Astrocyte (in vitro differentiated cells and primary cell): ENCODE results near the gene SMIM41. TPM values are rescaled to one million over a fixed set of nuclear protein-coding genes. Genes with fewer than 3 reads are reported as not detected.

Experiments used
- DNase-seq: peaks from one replicate; pipeline ENCODE4 v3.0.0-alpha.2; 2010; ENCODE audit warnings: low read depth
- FAIRE-seq: peaks from 2 replicates; lab custom pipeline; 2011; peaks lifted over from hg19 to GRCh38; lab: Jason Lieb, UNC
- H2AFZ ChIP-seq: 2 replicates; pipeline ENCODE4 v1.6.0; 2012; ENCODE audit warnings: low read depth, low read length, inconsistent platforms
- H3K27ac ChIP-seq: 2 replicates; pipeline ENCODE4 v1.5.1; 2011; ENCODE audit warnings: low read depth, low read length, inconsistent platforms
- H3K27me3 ChIP-seq: 2 replicates; pipeline ENCODE4 v1.6.0; 2011; ENCODE audit warnings: low read length, inconsistent platforms; ENCODE audit not compliant: insufficient read depth
- H3K36me3 ChIP-seq: 2 replicates; pipeline ENCODE4 v1.5.1; 2011; ENCODE audit warnings: low read length, inconsistent platforms; ENCODE audit not compliant: insufficient read depth
- H3K4me1 ChIP-seq: 2 replicates; pipeline ENCODE4 v1.5.1; 2011; ENCODE audit warnings: low read length, inconsistent platforms; ENCODE audit not compliant: insufficient read depth
- H3K4me2 ChIP-seq: 2 replicates; pipeline ENCODE4 v1.6.0; 2012; ENCODE audit warnings: low read length, inconsistent platforms
- H3K4me3 ChIP-seq: 2 replicates; pipeline ENCODE4 v1.5.1; 2011; ENCODE audit warnings: low read depth, mild to moderate bottlenecking, low read length, inconsistent platforms; ENCODE audit not compliant: insufficient read depth
- H3K79me2 ChIP-seq: 2 replicates; pipeline ENCODE4 v1.6.0; 2012; ENCODE audit warnings: mild to moderate bottlenecking, low read length, inconsistent platforms; ENCODE audit not compliant: insufficient read depth
- H3K9ac ChIP-seq: 2 replicates; pipeline ENCODE4 v1.6.0; 2012; ENCODE audit warnings: mild to moderate bottlenecking, low read length, inconsistent platforms
- H3K9me3 ChIP-seq: 2 replicates; pipeline ENCODE4 v1.5.1; 2012; ENCODE audit warnings: low read depth, mild to moderate bottlenecking, low read length, inconsistent platforms; ENCODE audit not compliant: insufficient read depth
- H4K20me1 ChIP-seq: 2 replicates; pipeline ENCODE4 v1.6.0; 2012; ENCODE audit warnings: low read length, inconsistent platforms; ENCODE audit not compliant: insufficient read depth
- H3K27ac Mint-ChIP-seq: one replicate; pipeline ENCODE4 v1.8.0; 2021; ENCODE audit warnings: mild to moderate bottlenecking, mixed read lengths; ENCODE audit not compliant: unreplicated experiment
- H3K27me3 Mint-ChIP-seq: one replicate; pipeline ENCODE4 v1.8.0; 2021; ENCODE audit warnings: low read depth, mixed read lengths; ENCODE audit not compliant: unreplicated experiment
- H3K36me3 Mint-ChIP-seq: one replicate; pipeline ENCODE4 v1.8.0; 2021; ENCODE audit warnings: low read depth, mixed read lengths; ENCODE audit not compliant: unreplicated experiment
- H3K4me1 Mint-ChIP-seq: one replicate; pipeline ENCODE4 v1.8.0; 2021; ENCODE audit warnings: low read depth, mixed read lengths; ENCODE audit not compliant: unreplicated experiment
- H3K4me3 Mint-ChIP-seq: one replicate; pipeline ENCODE4 v1.8.0; 2021; ENCODE audit warnings: mild to moderate bottlenecking, moderate library complexity, mixed read lengths; ENCODE audit not compliant: unreplicated experiment
- H3K9me3 Mint-ChIP-seq: one replicate; pipeline ENCODE4 v1.8.0; 2021; ENCODE audit warnings: mild to moderate bottlenecking, mixed read lengths; ENCODE audit not compliant: unreplicated experiment
- CTCF ChIP-seq: IDR thresholded peaks from 2 replicates; pipeline ENCODE4 v1.5.1; 2011; ENCODE audit warnings: low read depth, mild to moderate bottlenecking, inconsistent platforms, low read length, moderate library complexity; ENCODE audit not compliant: insufficient read depth
- EZH2 ChIP-seq: IDR thresholded peaks from 2 replicates; pipeline ENCODE4 v1.6.1; 2012; ENCODE audit warnings: mild to moderate bottlenecking, low read length, inconsistent platforms; ENCODE audit not compliant: insufficient read depth
- total RNA-seq: library from RNA; stranded (reverse); gene quantifications from 2 replicates; pipeline ENCODE4 v1.2.1, GENCODE V29; 2021

The SMIM41 gene
- total RNA-seq, 1 donor from 2014 or later, result 0.18 TPM

- no peaks in the 10 kb centered on the region for H4K20me1 ChIP-seq
- peaks cover 29% of the 10 kb centered on the region for H3K27me3 ChIP-seq
- Mint-ChIP-seq H3K27ac (no peak overlapping the region), H3K4me1 (no peaks in the 10 kb centered on the region), H3K36me3 (peaks cover 26% of the 10 kb centered on the region), H3K27me3 (peaks cover 66% of the 10 kb centered on the region), H3K9me3 (peaks cover 4% of the 10 kb centered on the region), H3K4me3 (no peak overlapping the region)
- H3K9ac ChIP-seq, result no peak overlapping the region
- H3K79me2 ChIP-seq, result no peaks in the 10 kb centered on the region
- no peaks in the 10 kb centered on the region for H3K36me3 ChIP-seq
- H3K4me3 ChIP-seq, result no peak overlapping the region
- TF ChIP-seq EZH2, result no peak
- no peak for TF ChIP-seq CTCF
- no peaks in the 10 kb centered on the region for H3K9me3 ChIP-seq
- H3K4me1 ChIP-seq, result no peaks in the 10 kb centered on the region
- H3K27ac ChIP-seq, result no peak overlapping the region
- H3K4me2 ChIP-seq, result no peak overlapping the region
- DNase-seq (no peak), FAIRE-seq (no peak)
- H2AFZ ChIP-seq, result no peak overlapping the region
Observed at GRCh38 chr12:52089491-52089890, 10.0 kb downstream of the SMIM41 start.

- DNase-seq, result no peak
- Mint-ChIP-seq H3K27me3 (peaks cover 67% of the 10 kb centered on the region), H3K4me3 (no peak overlapping the region), H3K4me1 (no peaks in the 10 kb centered on the region), H3K9me3 (peaks cover 7% of the 10 kb centered on the region), H3K27ac (no peak overlapping the region), H3K36me3 (peaks cover 25% of the 10 kb centered on the region)
- Histone ChIP-seq H3K4me2 (no peak overlapping the region), H3K27ac (no peak overlapping the region), H3K9me3 (no peaks in the 10 kb centered on the region), H4K20me1 (no peaks in the 10 kb centered on the region), H3K4me3 (no peak overlapping the region), H3K79me2 (no peaks in the 10 kb centered on the region), H3K4me1 (no peaks in the 10 kb centered on the region), H3K9ac (no peak overlapping the region), H2AFZ (no peak overlapping the region), H3K27me3 (peaks cover 29% of the 10 kb centered on the region), H3K36me3 (no peaks in the 10 kb centered on the region)
- FAIRE-seq, result no peak
- no peak for TF ChIP-seq EZH2
- TF ChIP-seq CTCF, result no peak
Observed at GRCh38 chr12:52090291-52090690, 10.8 kb downstream of the SMIM41 start.

GRCh38 chr12:52091061-52091460 is 11.6 kb downstream of the SMIM41 start:
- no peak for TF ChIP-seq CTCF
- TF ChIP-seq EZH2, result no peak
- no peak overlapping the region for H3K4me2 ChIP-seq
- H3K79me2 ChIP-seq, result no peaks in the 10 kb centered on the region

More at GRCh38 chr12:52091061-52091460, 11.6 kb downstream of the SMIM41 start:
- H2AFZ ChIP-seq, result no peak overlapping the region
- DNase-seq, result no peak
- Mint-ChIP-seq H3K27ac (no peak overlapping the region), H3K27me3 (peaks cover 65% of the 10 kb centered on the region), H3K4me1 (no peaks in the 10 kb centered on the region), H3K36me3 (peaks cover 25% of the 10 kb centered on the region), H3K9me3 (peaks cover 11% of the 10 kb centered on the region), H3K4me3 (no peak overlapping the region)
- peaks cover 29% of the 10 kb centered on the region for H3K27me3 ChIP-seq
- H3K9ac ChIP-seq, result no peak overlapping the region
- no peaks in the 10 kb centered on the region for H3K36me3 ChIP-seq
- no peak overlapping the region for H3K27ac ChIP-seq
- H4K20me1 ChIP-seq, result no peaks in the 10 kb centered on the region
- H3K4me1 ChIP-seq, result no peaks in the 10 kb centered on the region
- H3K4me3 ChIP-seq, result no peak overlapping the region
- no peaks in the 10 kb centered on the region for H3K9me3 ChIP-seq
- FAIRE-seq, result no peak
